Panc1 (cell line): Measurements from ENCODE around the gene STARD10. TPM values are rescaled to one million over a fixed set of nuclear protein-coding genes. Genes with fewer than 3 reads are reported as not detected.

Experiments used
- ATAC-seq: fragments of 200-7000 bp; cut with Tn5 transposase; 2 replicates; pipeline ENCODE4 v1.9.1; 2020; ENCODE audit warnings: mild to moderate bottlenecking, moderate library complexity
- BruUV-seq: library from RNA; stranded (reverse); fragments of 400-500 nt; replicated peaks from 2 replicates; lab custom pipeline; 2021; lab: Mats Ljungman, UMichigan
- CTCF ChIA-PET: fragments of 300-600 bp; sonication (Branson Sonifier 250); formaldehyde crosslinking; loops from one replicate; lab custom pipeline; 2022; ENCODE audit warnings: antibody characterized with exemption; lab: Charles Lee
- POLR2A ChIA-PET: fragments of 300-600 bp; sonication (Branson Sonifier 250); formaldehyde crosslinking; loops from one replicate; lab custom pipeline; 2022; ENCODE audit warnings: antibody characterized with exemption; lab: Charles Lee
- DNase-seq: peaks from one replicate; pipeline ENCODE4 v3.0.0-alpha.2; 2010; ENCODE audit warnings: low read depth, low spot score
- H3K27ac ChIP-seq: 2 replicates; pipeline ENCODE4 v1.5.1; 2011; ENCODE audit warnings: mild to moderate bottlenecking, low read length, inconsistent platforms
- H3K27me3 ChIP-seq: fragments of 200-500 bp; sonication (Bioruptor generic); 2 replicates; pipeline ENCODE4 v1.6.0; 2014; ENCODE audit warnings: low read length, inconsistent platforms; ENCODE audit not compliant: control insufficient read depth, insufficient read depth
- H3K36me3 ChIP-seq: fragments of 200-500 bp; sonication (Bioruptor generic); 2 replicates; pipeline ENCODE4 v1.5.1; 2014; ENCODE audit warnings: inconsistent platforms, mild to moderate bottlenecking, low read length, moderate library complexity; ENCODE audit not compliant: control insufficient read depth, insufficient read depth
- H3K4me1 ChIP-seq: 2 replicates; pipeline ENCODE4 v1.5.1; 2011; ENCODE audit warnings: inconsistent platforms, mild to moderate bottlenecking, low read length, moderate library complexity; ENCODE audit not compliant: control insufficient read depth, insufficient read depth
- H3K4me3 ChIP-seq, 2 experiments: 2 replicates each; pipeline ENCODE4 v1.5.1; 2011 to 2012; ENCODE audit warnings: low read depth in 2 of 2, low read length in 2 of 2, mild to moderate bottlenecking in 2 of 2, inconsistent platforms in 1 of 2, moderate library complexity in 1 of 2
- H3K9me3 ChIP-seq: fragments of 200-500 bp; sonication (Bioruptor generic); 2 replicates; pipeline ENCODE4 v1.5.1; 2014; ENCODE audit warnings: low read depth, mild to moderate bottlenecking, inconsistent platforms, low read length, moderate library complexity; ENCODE audit not compliant: control insufficient read depth, insufficient read depth
- POLR2AphosphoS5 ChIP-seq: IDR thresholded peaks from 2 replicates; pipeline ENCODE4 v1.6.1; 2012; ENCODE audit warnings: mild to moderate bottlenecking, low read depth, low read length, moderate library complexity
- SIN3A ChIP-seq: IDR thresholded peaks from 2 replicates; pipeline ENCODE4 v1.6.1; 2012; ENCODE audit warnings: low read depth, mild to moderate bottlenecking, low read length, moderate library complexity, borderline replicate concordance; ENCODE audit not compliant: insufficient read depth
- TCF7L2 ChIP-seq: IDR thresholded peaks from 2 replicates; pipeline ENCODE4 v1.6.1; 2011; ENCODE audit warnings: mild to moderate bottlenecking, low read depth, low read length, inconsistent platforms
- in situ Hi-C: cut with HindIII; loops from 2 replicates; pipeline ENCODE4 v1.10.0; 2016; ENCODE audit warnings: low sequenced_read_pairs, low pct_unique_long_range_greater_than_20kb
- intact Hi-C: fragments of 100-400 bp; cut with micrococcal nuclease; formaldehyde crosslinking; loops from one replicate; pipeline ENCODE4 v1.10.0; 2022; ENCODE audit not compliant: unreplicated experiment
- total RNA-seq: library from RNA; stranded (reverse); gene quantifications from one replicate; pipeline ENCODE4 v1.2.1, GENCODE V29; 2021; ENCODE audit not compliant: unreplicated experiment
- TF ChIP-seq, protein P1 (sequence below), 2 experiments: IDR thresholded peaks; 2 replicates each; pipeline ENCODE4 v1.6.1; 2011 to 2012; ENCODE audit warnings: low read depth in 2 of 2, control low read depth in 1 of 2, low read length in 1 of 2, mild to moderate bottlenecking in 1 of 2, moderate library complexity in 1 of 2; ENCODE audit not compliant: insufficient read depth in 1 of 2
- TF ChIP-seq, protein P2 (sequence below): fragments of 450-650 bp; IDR thresholded peaks from 2 replicates; pipeline ENCODE4 v1.5.1; 2017; ENCODE audit warnings: mild to moderate bottlenecking

STARD10 gene
- total RNA-seq, 1 experiment from 2014 or later = 32.1 TPM

DNA sequence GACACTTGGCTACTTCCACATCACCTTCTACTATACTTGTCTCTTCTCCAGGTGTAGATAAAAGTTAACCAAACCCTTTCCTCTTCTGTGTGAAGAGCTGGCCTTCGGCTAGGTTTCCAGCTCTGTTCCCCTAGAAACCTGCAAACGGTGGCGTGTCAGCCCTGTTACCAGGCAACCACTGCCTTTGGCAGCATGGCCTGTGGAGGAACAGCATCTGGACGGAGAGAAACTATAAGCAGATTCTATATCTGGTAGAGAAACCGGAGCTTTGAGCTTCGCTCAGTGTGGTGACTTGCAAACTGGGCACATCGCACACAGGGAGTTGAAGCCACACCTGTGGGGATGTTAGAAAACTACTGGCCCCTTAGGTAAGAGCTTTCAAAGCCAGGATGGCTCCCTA lies 77.6 kb downstream of the STARD10 start:
- ChIA-PET POLR2A (interaction anchor here (0.7 kb wide), 2 partner anchors 35 to 48 kb away, joined by 5 to 8 read pairs; no protein-coding TSS in a partner anchor), CTCF (interaction anchor here (0.5 to 1.1 kb wide), 4 partner anchors 9 to 479 kb away, joined by 3 to 4 read pairs (median 4); no protein-coding TSS in a partner anchor)
- Histone ChIP-seq H3K4me3 (no peak overlapping the region), H3K4me1 (peaks cover 6% of the 10 kb centered on the region), H3K9me3 (no peaks in the 10 kb centered on the region), H3K36me3 (no peaks in the 10 kb centered on the region), H3K27me3 (no peaks in the 10 kb centered on the region), H3K27ac (no peak overlapping the region)
- ATAC-seq (no peak), DNase-seq (no peak)
- intact Hi-C loops (no loop called here), in situ Hi-C loops (no loop called here)
- no TSS peak for BruUV-seq
- TF ChIP-seq, protein P1, sequence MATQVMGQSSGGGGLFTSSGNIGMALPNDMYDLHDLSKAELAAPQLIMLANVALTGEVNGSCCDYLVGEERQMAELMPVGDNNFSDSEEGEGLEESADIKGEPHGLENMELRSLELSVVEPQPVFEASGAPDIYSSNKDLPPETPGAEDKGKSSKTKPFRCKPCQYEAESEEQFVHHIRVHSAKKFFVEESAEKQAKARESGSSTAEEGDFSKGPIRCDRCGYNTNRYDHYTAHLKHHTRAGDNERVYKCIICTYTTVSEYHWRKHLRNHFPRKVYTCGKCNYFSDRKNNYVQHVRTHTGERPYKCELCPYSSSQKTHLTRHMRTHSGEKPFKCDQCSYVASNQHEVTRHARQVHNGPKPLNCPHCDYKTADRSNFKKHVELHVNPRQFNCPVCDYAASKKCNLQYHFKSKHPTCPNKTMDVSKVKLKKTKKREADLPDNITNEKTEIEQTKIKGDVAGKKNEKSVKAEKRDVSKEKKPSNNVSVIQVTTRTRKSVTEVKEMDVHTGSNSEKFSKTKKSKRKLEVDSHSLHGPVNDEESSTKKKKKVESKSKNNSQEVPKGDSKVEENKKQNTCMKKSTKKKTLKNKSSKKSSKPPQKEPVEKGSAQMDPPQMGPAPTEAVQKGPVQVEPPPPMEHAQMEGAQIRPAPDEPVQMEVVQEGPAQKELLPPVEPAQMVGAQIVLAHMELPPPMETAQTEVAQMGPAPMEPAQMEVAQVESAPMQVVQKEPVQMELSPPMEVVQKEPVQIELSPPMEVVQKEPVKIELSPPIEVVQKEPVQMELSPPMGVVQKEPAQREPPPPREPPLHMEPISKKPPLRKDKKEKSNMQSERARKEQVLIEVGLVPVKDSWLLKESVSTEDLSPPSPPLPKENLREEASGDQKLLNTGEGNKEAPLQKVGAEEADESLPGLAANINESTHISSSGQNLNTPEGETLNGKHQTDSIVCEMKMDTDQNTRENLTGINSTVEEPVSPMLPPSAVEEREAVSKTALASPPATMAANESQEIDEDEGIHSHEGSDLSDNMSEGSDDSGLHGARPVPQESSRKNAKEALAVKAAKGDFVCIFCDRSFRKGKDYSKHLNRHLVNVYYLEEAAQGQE (IDR thresholded peaks at IDR 0.05; ENCODE audit: insufficient read depth in 1 of 2, low read depth in 2 of 2, low read length in 1 of 2) = no peak
- TF ChIP-seq, protein P2, sequence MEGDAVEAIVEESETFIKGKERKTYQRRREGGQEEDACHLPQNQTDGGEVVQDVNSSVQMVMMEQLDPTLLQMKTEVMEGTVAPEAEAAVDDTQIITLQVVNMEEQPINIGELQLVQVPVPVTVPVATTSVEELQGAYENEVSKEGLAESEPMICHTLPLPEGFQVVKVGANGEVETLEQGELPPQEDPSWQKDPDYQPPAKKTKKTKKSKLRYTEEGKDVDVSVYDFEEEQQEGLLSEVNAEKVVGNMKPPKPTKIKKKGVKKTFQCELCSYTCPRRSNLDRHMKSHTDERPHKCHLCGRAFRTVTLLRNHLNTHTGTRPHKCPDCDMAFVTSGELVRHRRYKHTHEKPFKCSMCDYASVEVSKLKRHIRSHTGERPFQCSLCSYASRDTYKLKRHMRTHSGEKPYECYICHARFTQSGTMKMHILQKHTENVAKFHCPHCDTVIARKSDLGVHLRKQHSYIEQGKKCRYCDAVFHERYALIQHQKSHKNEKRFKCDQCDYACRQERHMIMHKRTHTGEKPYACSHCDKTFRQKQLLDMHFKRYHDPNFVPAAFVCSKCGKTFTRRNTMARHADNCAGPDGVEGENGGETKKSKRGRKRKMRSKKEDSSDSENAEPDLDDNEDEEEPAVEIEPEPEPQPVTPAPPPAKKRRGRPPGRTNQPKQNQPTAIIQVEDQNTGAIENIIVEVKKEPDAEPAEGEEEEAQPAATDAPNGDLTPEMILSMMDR = no peak
- TF ChIP-seq SIN3A (no peak), TCF7L2 (no peak), POLR2AphosphoS5 (no peak)

DNA sequence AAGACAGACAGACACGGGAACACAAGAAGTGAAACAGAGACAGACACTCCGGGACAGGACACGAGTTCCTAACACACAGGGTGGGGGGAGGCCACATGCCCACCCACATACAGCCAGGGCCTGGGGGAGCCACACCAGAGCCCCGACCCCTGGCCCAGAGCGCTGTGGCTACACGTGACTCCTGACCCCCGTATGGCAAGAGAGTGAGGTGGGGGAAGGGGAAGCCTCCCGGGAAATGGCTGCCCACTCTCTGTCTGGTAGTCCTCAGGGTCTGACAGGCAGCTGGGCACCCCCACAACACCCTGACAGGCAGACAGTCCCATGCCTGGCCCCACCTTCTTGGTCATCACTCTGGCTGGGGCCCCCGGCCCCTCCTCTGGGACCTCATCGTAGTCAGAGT lies 81.0 kb downstream of the STARD10 start:
- ATAC-seq (no peak), DNase-seq (no peak)
- no TSS peak for BruUV-seq
- CTCF ChIA-PET = no interaction called here
- in situ Hi-C loops = no loop called here
- Histone ChIP-seq H3K27me3 (no peaks in the 10 kb centered on the region), H3K27ac (no peak overlapping the region), H3K4me1 (no peaks in the 10 kb centered on the region), H3K4me3 (no peak overlapping the region), H3K36me3 (no peaks in the 10 kb centered on the region), H3K9me3 (no peaks in the 10 kb centered on the region)
- TF ChIP-seq, protein P1 (IDR thresholded peaks at IDR 0.05; ENCODE audit: insufficient read depth in 1 of 2, low read depth in 2 of 2, low read length in 1 of 2) = no peak
- TF ChIP-seq TCF7L2 = no peak
- TF ChIP-seq, protein P2 = no peak
- no peak for TF ChIP-seq POLR2AphosphoS5
- TF ChIP-seq SIN3A = no peak
- POLR2A ChIA-PET = no interaction called here
- intact Hi-C loops = no loop called here
